ENCODE measurements around the gene MYL6.

- TF ChIP-seq POLR2AphosphoS5 (IDR thresholded peaks at IDR 0.05; ENCODE audit: low read depth, low read length): peak; percentile 25; the same call in 1 of the 2 replicates
- 0 out of 4 replicates have a peak, but pooled peaks of 1 of the 2 experiments have one; percentile 24 for TF ChIP-seq REST (IDR thresholded peaks at IDR 0.05; ENCODE audit: insufficient read depth in 1 of 2, low read depth in 2 of 2, low read length in 2 of 2)
- TF ChIP-seq TAF1 (IDR thresholded peaks at IDR 0.05; ENCODE audit: borderline replicate concordance, insufficient read depth, low read length): 0 out of 2 replicates have a peak, but pooled peaks have one; percentile 21
- TF ChIP-seq SIN3A (IDR thresholded peaks at IDR 0.05; ENCODE audit: borderline replicate concordance, insufficient read depth, low read length): peak; percentile 77; the same call in 1 of the 2 replicates
- TF ChIP-seq FOXP2 (optimal IDR thresholded peaks at IDR 0.05; ENCODE audit: borderline replicate concordance, extremely low read depth, extremely low read length, insufficient read depth): no peak
Observed at GRCh38 chr12:56119361-56119796, 38.8 kb upstream of the MYL6 start.

All from PFSK-1 (cell line).